HG02588 (cell line): ENCODE data around the gene TSPY10.
"Not testable (repeated sequence)": the region's sequence is repeated elsewhere in the genome, so short reads cannot be mapped to it uniquely, and the experiment has no call there.

Source experiments
- ATAC-seq: cut with Tn5 transposase; IDR thresholded peaks from one replicate; pipeline ENCODE4 v1.9.1; 2021; ENCODE audit warnings: mild to moderate bottlenecking, moderate library complexity; ENCODE audit not compliant: unreplicated experiment

Gene TSPY10

GRCh38 chrY:9527580-9527979 is at the start of gene TSPY10:
Gene TSPY10, plus strand, starts transcription at chrY:9527880. Its CDS starts 46 bp downstream, at chrY:9527926.
- ATAC-seq, result not testable (repeated sequence)

- ATAC-seq, result not testable (repeated sequence)
Measured at GRCh38 chrY:9486967-9487366, 40.7 kb upstream of the TSPY10 start, which contains the start of gene TSPY9. Gene TSPY9, plus strand, starts transcription at chrY:9487267. Its CDS starts 46 bp downstream, at chrY:9487313.

- not testable (repeated sequence) for ATAC-seq
Measured at GRCh38 chrY:9504396-9504795, 23.3 kb upstream of the TSPY10 start.

- not testable (repeated sequence) for ATAC-seq
Measured at GRCh38 chrY:9516287-9516686, 11.4 kb upstream of the TSPY10 start.
